Lower leg skin (tissue), 4 donors: ENCODE measurements around the gene DLX4. TPM values are rescaled to one million over a fixed set of nuclear protein-coding genes. Genes with fewer than 3 reads are reported as not detected.
A peak's percentile ranks its signal among the peaks of the same experiment; 100 is the strongest.

Experiments
- DNase-seq, 2 donors: peaks; one replicate each; pipeline ENCODE4 v3.0.0-alpha.2; 2019; ENCODE audit warnings: low spot score in 2 of 2
- H3K4me3 ChIP-seq: fragments of 200-600 bp; sonication (generic); 2 replicates; pipeline ENCODE4 v1.5.1; 2017; ENCODE audit warnings: mild to moderate bottlenecking, low read depth; ENCODE audit not compliant: poor library complexity, severe bottlenecking
- POLR2A ChIP-seq, 2 donors: fragments of 450-650 bp; IDR thresholded peaks; one replicate each; pipeline ENCODE4 v1.6.1; 2016 to 2017; ENCODE audit warnings: antibody characterized with exemption in 2 of 2, mild to moderate bottlenecking in 1 of 2, moderate library complexity in 1 of 2
- WGBS, 2 donors: methylation state at CpG; one replicate each; pipeline ENCODE4 v1.1.5; 2018; 5-methylcytosine and 5-hydroxymethylcytosine counted together
- intact Hi-C: fragments of 100-400 bp; cut with DNase I; formaldehyde crosslinking; loops from one replicate; pipeline ENCODE4 v1.15.0; 2023; ENCODE audit warnings: low total_unique reads
- total RNA-seq, 4 donors: library from RNA; depleted of rRNA; stranded (reverse); fragments of >200 nt; gene quantifications; one replicate each; pipeline ENCODE4 v1.1.0, GENCODE V29; 2016
- TF ChIP-seq, protein P1 (sequence below), 3 donors: fragments of 450-650 bp; IDR thresholded peaks; one replicate each; pipeline ENCODE4 v1.5.1; 2016; ENCODE audit warnings: antibody characterized with exemption in 3 of 3, mild to moderate bottlenecking in 3 of 3, moderate library complexity in 2 of 3

Gene DLX4
- total RNA-seq, 4 donors from 2014 or later: 1.9 to 3.3 (median 2.5) TPM

GRCh38 chr17:49997773-49998703 is 29.0 kb downstream of the DLX4 start:
- TF ChIP-seq, protein P1, sequence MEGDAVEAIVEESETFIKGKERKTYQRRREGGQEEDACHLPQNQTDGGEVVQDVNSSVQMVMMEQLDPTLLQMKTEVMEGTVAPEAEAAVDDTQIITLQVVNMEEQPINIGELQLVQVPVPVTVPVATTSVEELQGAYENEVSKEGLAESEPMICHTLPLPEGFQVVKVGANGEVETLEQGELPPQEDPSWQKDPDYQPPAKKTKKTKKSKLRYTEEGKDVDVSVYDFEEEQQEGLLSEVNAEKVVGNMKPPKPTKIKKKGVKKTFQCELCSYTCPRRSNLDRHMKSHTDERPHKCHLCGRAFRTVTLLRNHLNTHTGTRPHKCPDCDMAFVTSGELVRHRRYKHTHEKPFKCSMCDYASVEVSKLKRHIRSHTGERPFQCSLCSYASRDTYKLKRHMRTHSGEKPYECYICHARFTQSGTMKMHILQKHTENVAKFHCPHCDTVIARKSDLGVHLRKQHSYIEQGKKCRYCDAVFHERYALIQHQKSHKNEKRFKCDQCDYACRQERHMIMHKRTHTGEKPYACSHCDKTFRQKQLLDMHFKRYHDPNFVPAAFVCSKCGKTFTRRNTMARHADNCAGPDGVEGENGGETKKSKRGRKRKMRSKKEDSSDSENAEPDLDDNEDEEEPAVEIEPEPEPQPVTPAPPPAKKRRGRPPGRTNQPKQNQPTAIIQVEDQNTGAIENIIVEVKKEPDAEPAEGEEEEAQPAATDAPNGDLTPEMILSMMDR (IDR thresholded peaks at IDR 0.05): peak in 1 of 3 donors; percentile 87
- TF ChIP-seq POLR2A (IDR thresholded peaks at IDR 0.05): no peak
- 22 to 31% methylated on average over 18 to 20 of the region's 20 CpGs for WGBS, 2 donors
- H3K4me3 ChIP-seq: no peak overlapping the region
- DNase-seq: peak; percentile 72 to 93
- intact Hi-C loops: loop anchor here (5.0 kb wide), 3 partner anchors 116 to 426 kb away; no protein-coding TSS in a partner anchor

DNA sequence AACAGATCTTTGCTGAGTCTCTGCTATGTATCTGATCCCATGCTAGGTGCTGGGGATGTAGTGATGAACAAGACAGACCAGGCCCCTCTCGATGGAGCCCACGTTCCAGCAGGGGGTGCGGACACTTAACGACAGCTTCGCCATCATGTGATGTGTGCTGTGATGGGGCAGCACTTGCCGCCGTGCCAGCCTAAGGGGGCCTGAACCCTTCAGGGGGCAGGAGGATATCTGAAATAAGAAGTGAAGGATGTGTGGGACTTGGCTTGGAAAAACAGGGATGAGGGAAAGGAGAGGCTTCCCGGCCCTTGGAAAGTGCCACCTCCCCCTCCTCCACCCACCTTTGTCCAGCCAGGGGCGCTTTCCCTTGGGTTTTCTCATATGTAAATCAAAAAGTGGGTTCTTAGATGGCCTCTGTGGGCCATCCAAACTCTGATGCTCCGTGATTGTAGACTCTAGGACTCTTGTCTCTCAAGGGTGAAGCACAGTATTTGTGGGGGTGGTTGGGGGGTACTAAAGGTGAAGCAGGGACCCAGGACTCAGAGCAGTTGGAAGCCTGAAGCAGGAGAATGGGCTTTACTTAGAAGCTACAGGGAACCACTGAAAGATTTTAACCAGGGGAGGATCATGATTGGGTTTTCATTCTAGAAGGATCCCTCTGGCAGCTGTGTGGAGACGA is 30.0 kb downstream of the DLX4 start:
- DNase-seq: peak in 1 of 2 donors; percentile 76
- intact Hi-C loops: loop anchor here (5.0 kb wide), 3 partner anchors 117 to 427 kb away; no protein-coding TSS in a partner anchor
- no peak overlapping the region for H3K4me3 ChIP-seq
- TF ChIP-seq POLR2A (IDR thresholded peaks at IDR 0.05): no peak
- TF ChIP-seq, protein P1 (IDR thresholded peaks at IDR 0.05): no peak
- 52 to 60% methylated on average over 11 of the region's 11 CpGs for WGBS, 2 donors

DNA sequence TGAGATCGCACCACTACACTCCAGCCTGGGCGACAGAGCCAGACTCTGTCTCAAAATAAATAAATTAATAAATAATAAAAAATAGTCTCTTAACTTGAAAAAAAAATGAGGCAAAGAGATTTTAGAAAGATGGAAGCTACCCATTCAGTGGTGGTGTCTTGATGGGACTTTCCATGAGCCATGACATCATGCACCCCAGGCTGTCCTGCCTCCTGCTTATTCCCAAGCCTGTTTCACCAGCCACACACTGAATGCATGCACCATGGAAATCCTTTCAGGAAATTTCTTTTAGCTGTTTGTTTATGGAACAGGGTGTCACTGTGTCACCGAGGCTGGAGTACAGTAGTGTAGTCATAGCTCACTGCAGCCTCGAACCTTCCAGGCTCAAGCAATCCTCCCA is 34.9 kb downstream of the DLX4 start:
- intact Hi-C loops: no loop called here
- WGBS, 2 donors: 69 to 78% methylated on average over 4 of the region's 4 CpGs
- no peak for TF ChIP-seq POLR2A (IDR thresholded peaks at IDR 0.05)
- TF ChIP-seq, protein P1 (IDR thresholded peaks at IDR 0.05): no peak
- DNase-seq: no peak
- H3K4me3 ChIP-seq: no peak overlapping the region

GRCh38 chr17:50009282-50009681 is 40.3 kb downstream of the DLX4 start:
- no peak for TF ChIP-seq POLR2A (IDR thresholded peaks at IDR 0.05)
- TF ChIP-seq, protein P1 (IDR thresholded peaks at IDR 0.05): no peak
- 82 to 83% methylated on average over 2 of the region's 2 CpGs for WGBS, 2 donors
- H3K4me3 ChIP-seq: no peak overlapping the region
- intact Hi-C loops: no loop called here
- DNase-seq: no peak

DNA sequence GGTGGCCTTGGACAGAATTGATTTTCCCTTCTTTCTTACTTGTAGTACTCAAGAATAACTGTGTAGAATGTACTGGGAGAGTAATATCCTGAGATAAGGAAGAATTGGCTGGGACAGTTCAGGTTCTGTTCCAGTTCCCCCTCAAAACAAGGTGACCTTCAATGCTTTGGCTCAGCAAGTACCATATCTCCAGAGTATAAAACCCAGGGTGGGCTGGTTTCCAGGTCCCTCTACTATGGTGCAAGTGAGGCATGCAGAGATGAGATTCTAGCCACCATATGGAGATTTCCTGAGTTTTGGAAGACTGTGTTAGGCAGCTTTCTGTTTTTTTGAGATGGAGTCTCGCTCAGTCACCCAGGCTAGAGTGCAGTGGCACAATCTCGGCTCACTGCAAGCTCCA is 44.1 kb downstream of the DLX4 start:
- no peak overlapping the region for H3K4me3 ChIP-seq
- 66 to 83% methylated on average over 2 of the region's 2 CpGs for WGBS, 2 donors
- DNase-seq: peak in 1 of 2 donors; percentile 52
- intact Hi-C loops: no loop called here
- no peak for TF ChIP-seq POLR2A (IDR thresholded peaks at IDR 0.05)
- TF ChIP-seq, protein P1 (IDR thresholded peaks at IDR 0.05): no peak
